Lung (tissue), 12 donors: ENCODE data around the gene MRGPRX4. TPM values are rescaled to one million over a fixed set of nuclear protein-coding genes. Genes with fewer than 3 reads are reported as not detected.

Experiments
- ATAC-seq: fragments of 200-7000 bp; cut with Tn5 transposase; one replicate; pipeline ENCODE4 v1.9.1; 2020; ENCODE audit warnings: moderate number of reproducible peaks; ENCODE audit not compliant: insufficient read depth, low FRiP score
- DNase-seq, 3 donors: peaks; one replicate each; pipeline ENCODE4 v3.0.0-alpha.2; 2013 to 2017
- H3K27ac ChIP-seq, 2 donors: one replicate each; pipeline ENCODE4 v1.5.1; 2013; ENCODE audit warnings: mild to moderate bottlenecking in 2 of 2, moderate library complexity in 2 of 2, control low read depth in 1 of 2, inconsistent platforms in 1 of 2, low read depth in 1 of 2, low read length in 1 of 2
- H3K27me3 ChIP-seq, 3 donors: one replicate each; pipeline ENCODE4 v1.5.1; 2013; ENCODE audit warnings: low read length in 2 of 3; ENCODE audit not compliant: control insufficient read depth in 3 of 3, insufficient read depth in 3 of 3
- H3K36me3 ChIP-seq, 4 donors: one replicate each; pipeline ENCODE4 v1.5.1; 2013; ENCODE audit warnings: low read length in 4 of 4, mild to moderate bottlenecking in 1 of 4, moderate library complexity in 1 of 4; ENCODE audit not compliant: control insufficient read depth in 4 of 4, insufficient read depth in 4 of 4
- H3K4me1 ChIP-seq, 5 donors: one replicate each; pipeline ENCODE4 v1.5.1; 2013; ENCODE audit warnings: low read length in 5 of 5, mild to moderate bottlenecking in 2 of 5, moderate library complexity in 1 of 5; ENCODE audit not compliant: control insufficient read depth in 5 of 5, insufficient read depth in 5 of 5
- H3K4me3 ChIP-seq: one replicate; pipeline ENCODE4 v1.5.1; 2013; ENCODE audit warnings: mild to moderate bottlenecking, control low read depth, moderate library complexity
- H3K9ac ChIP-seq, 2 donors: one replicate each; pipeline ENCODE4 v1.5.1; 2013; ENCODE audit warnings: low read length in 2 of 2, control low read depth in 1 of 2; ENCODE audit not compliant: insufficient read depth in 1 of 2
- H3K9me3 ChIP-seq, 4 donors: one replicate each; pipeline ENCODE4 v1.5.1; 2013; ENCODE audit warnings: low read length in 3 of 4, mild to moderate bottlenecking in 1 of 4, moderate library complexity in 1 of 4; ENCODE audit not compliant: control insufficient read depth in 4 of 4, insufficient read depth in 3 of 4
- CTCF ChIP-seq: IDR thresholded peaks from 2 replicates; pipeline ENCODE4 v1.5.1; 2012; ENCODE audit warnings: mild to moderate bottlenecking; ENCODE audit errors: control extremely low read depth, extremely low read depth
- WGBS, 2 donors: extraction: QIAGEN DNeasy Blood & Tissue Kit; methylation state at CpG; one replicate each; pipeline ENCODE4 v1.1.7; 2013; 5-methylcytosine and 5-hydroxymethylcytosine counted together
- polyA plus RNA-seq, 2 donors: library from polyadenylated mRNA; stranded (reverse); fragments of 200-250 nt; gene quantifications; one replicate each; pipeline ENCODE4 v1.2.1, GENCODE V29; 2013
- total RNA-seq, 2 donors: library from RNA; depleted of rRNA in 1 of 2; stranded (reverse); fragments of >200 nt in 1 of 2; gene quantifications; one replicate each; pipeline ENCODE4 v1.2.1, GENCODE V29; 2014 to 2021
- donor health status: control.
- donor health status: control.
- donor health status: Bipolar disorder and iron deficiency.
- donor health status: healthy.
- donor health status: DM: yes; HTN: yes; CAD: no.

The MRGPRX4 gene
- total and polyA plus RNA-seq, 4 donors: not detected

GRCh38 chr11:18204220-18204619 lies 31.6 kb downstream of the MRGPRX4 start:
- Histone ChIP-seq H3K4me3 (no peak overlapping the region), H3K4me1 (no peaks in the 10 kb centered on the region), H3K9me3 (peaks cover 0 to 7% (median 0%) of the 10 kb centered on the region in 4 donors), H3K9ac (no peak overlapping the region), H3K27me3 (peaks cover 0 to 16% (median 3%) of the 10 kb centered on the region in 3 donors), H3K36me3 (no peaks in the 10 kb centered on the region), H3K27ac (no peak overlapping the region)
- TF ChIP-seq CTCF: no peak
- DNase-seq (no peak), ATAC-seq (no peak)
- WGBS, 2 donors: 84 to 86% methylated on average over 3 of the region's 3 CpGs

GRCh38 chr11:18204771-18205170 lies 32.1 kb downstream of the MRGPRX4 start:
- DNase-seq: no peak
- ATAC-seq: no peak
- H3K4me3 ChIP-seq: no peak overlapping the region
- H3K27me3 ChIP-seq: peaks cover 0 to 21% (median 7%) of the 10 kb centered on the region in 3 donors
- H3K4me1 ChIP-seq: no peaks in the 10 kb centered on the region
- H3K27ac ChIP-seq: no peak overlapping the region
- H3K36me3 ChIP-seq: no peaks in the 10 kb centered on the region
- no peak for TF ChIP-seq CTCF
- H3K9me3 ChIP-seq: peaks cover 0 to 7% (median 0%) of the 10 kb centered on the region in 4 donors
- H3K9ac ChIP-seq: no peak overlapping the region

GRCh38 chr11:18209058-18209457 lies 36.4 kb downstream of the MRGPRX4 start:
- TF ChIP-seq CTCF: no peak
- Histone ChIP-seq H3K4me1 (no peaks in the 10 kb centered on the region), H3K9me3 (no peaks in the 10 kb centered on the region), H3K27ac (no peak overlapping the region), H3K9ac (no peak overlapping the region), H3K27me3 (peaks cover 0 to 25% (median 8%) of the 10 kb centered on the region in 3 donors), H3K4me3 (no peak overlapping the region), H3K36me3 (no peaks in the 10 kb centered on the region)
- 25 to 26% methylated on average over 26 to 33 of the region's 33 CpGs for WGBS, 2 donors
- no peak for DNase-seq
- ATAC-seq: no peak

- TF ChIP-seq CTCF: no peak
- no peak overlapping the region for H3K9ac ChIP-seq
- H3K27me3 ChIP-seq: no peaks in the 10 kb centered on the region
- no peaks in the 10 kb centered on the region for H3K36me3 ChIP-seq
- no peak for DNase-seq
- WGBS, 2 donors: 85 to 100% methylated on average over 5 of the region's 5 CpGs
- ATAC-seq: no peak
- peaks cover 0 to 5% (median 0%) of the 10 kb centered on the region in 4 donors for H3K9me3 ChIP-seq
- no peak overlapping the region for H3K27ac ChIP-seq
- H3K4me3 ChIP-seq: no peak overlapping the region
- no peaks in the 10 kb centered on the region for H3K4me1 ChIP-seq
Measured at GRCh38 chr11:18221274-18221876, 48.7 kb downstream of the MRGPRX4 start.
